ENCODE results near the gene IQCH. TPM values are rescaled to one million over a fixed set of nuclear protein-coding genes. Genes with fewer than 3 reads are reported as not detected.

Gene IQCH
- total RNA-seq, 2 experiments from 2014 or later = 1.2 to 1.7 TPM

DNA sequence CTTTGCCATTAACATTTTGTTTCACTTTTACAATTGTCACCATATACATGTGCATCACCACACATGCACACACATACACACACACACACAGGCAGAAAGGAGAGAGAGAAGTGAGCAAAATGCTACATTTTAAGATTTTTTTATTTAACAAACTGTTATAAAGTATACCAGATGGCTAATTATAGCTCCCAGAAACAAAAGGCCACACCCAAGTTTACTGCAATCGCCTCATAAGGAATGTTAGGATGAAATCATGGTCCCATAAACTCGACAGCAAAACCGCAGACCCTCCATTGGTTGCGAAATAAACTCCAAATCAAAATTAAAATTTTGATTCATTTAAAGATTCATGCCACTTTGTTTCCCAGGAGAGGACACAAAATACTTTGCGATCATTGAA, 250.2 kb downstream of the IQCH start:
- ChIA-PET CTCF (no interaction called here), POLR2A (no interaction called here)
- intact Hi-C loops (cut with micrococcal nuclease) = no loop called here
- Mint-ChIP-seq H3K27ac (no peak overlapping the region), H3K27me3 (no peaks in the 10 kb centered on the region), H3K4me1 (ENCODE audit: low read depth) (peaks cover 2% of the 10 kb centered on the region), H3K9me3 (no peaks in the 10 kb centered on the region), H3K4me3 (no peak overlapping the region), H3K36me3 (ENCODE audit: low read depth) (peaks cover 4% of the 10 kb centered on the region)
- no peak for DNase-seq
- no peak for ATAC-seq
- no peak for TF ChIP-seq CTCF (IDR thresholded peaks at IDR 0.05)

DNA sequence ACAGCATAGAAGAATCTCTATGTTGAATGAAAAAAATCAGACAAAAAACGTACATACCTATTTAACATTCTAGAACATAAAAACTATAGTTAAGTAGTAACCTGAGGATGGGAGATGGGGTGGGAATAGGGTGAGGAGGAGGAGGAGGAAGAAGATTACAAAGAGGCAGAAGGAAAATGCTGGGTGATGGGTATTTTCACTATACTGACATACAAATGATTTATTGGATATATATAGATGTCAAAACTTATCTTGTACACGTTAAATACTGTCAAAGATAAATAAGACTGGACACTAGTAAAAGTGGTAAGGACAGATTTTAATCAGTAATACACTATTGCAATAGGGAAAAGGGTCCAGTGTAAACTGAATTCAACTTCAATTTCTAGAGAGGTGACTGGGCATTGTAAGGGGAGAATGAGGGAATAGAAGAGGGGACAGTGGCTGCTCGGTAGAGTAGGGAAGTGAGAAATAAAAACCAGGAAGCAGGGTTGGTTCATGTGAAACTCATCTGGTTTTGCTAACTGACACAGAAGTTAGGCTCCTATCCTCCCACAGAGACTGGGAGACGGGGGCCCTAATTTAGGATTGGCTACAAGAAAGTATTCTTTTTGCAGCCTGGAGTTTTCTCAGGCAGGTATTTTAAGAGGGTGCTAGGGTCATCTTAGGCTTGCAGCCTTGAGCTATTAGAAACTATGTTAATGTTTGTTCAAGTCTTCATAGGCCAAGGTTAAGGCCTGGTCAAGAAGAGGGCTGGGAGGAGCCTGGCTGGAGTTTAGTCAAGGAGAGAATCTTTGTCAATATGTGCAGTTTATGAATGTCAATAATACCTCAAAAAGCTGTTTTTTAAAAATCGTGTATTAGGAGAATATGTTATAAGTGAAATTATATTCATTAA, 251.3 kb downstream of the IQCH start:
- Mint-ChIP-seq H3K4me1 (ENCODE audit: low read depth) (peaks cover 2% of the 10 kb centered on the region), H3K36me3 (ENCODE audit: low read depth) (peaks cover 4% of the 10 kb centered on the region), H3K4me3 (no peak overlapping the region), H3K27ac (no peak overlapping the region), H3K9me3 (no peaks in the 10 kb centered on the region), H3K27me3 (no peaks in the 10 kb centered on the region)
- CTCF ChIA-PET = interaction anchor here (2.7 kb wide), 1 partner anchor 49 kb away, joined by 8 read pairs; no protein-coding TSS in a partner anchor
- intact Hi-C loops (cut with micrococcal nuclease) = no loop called here
- POLR2A ChIA-PET = no interaction called here
- DNase-seq (no peak), ATAC-seq (no peak)
- TF ChIP-seq CTCF (IDR thresholded peaks at IDR 0.05) = no peak

DNA sequence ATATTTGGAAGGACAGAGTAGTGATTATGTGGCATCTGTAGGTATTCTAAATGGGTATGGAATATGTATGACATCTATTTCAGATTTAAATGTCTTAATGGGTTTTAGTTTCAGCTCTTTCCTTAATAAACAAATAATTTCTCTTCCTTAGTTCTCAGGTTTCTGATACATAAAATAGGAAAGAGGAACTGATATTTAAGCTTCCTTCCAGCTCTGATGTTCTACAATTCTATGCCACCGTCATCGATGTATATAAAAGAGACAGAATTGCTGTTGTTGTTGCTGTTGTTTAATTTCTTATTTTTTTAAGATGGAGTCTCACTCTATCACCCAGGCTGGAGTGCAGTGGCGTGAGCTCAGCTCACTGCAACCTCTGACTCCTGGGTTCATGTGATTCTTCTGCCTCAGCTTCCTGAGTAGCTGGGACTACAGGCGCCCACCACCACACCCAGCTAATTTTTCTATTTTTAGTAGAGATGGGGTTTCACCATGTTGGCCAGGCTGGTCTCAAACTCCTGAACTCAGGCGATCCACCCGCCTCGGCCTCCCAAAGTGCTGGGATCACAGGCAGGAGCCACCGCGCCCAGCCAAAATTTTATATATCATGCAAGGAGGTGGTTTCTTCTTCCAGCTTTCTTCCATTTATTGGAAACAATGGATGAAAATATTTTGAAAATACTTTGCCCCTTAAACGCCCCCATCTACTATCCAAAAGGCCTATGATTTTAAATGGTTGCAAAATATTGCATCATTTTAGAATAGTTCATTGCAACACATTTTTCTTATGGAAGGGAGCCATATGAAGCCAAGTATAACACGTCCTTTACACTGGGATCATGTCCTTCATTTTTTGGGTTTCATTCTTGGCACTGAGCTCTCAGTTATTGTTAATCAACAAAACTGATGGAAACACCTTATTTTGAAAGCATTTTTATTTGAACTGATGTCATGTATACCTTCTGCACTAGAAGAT, 252.5 kb downstream of the IQCH start:
- Mint-ChIP-seq H3K4me1 (ENCODE audit: low read depth) (peaks cover 6% of the 10 kb centered on the region), H3K36me3 (ENCODE audit: low read depth) (peaks cover 4% of the 10 kb centered on the region), H3K27me3 (no peaks in the 10 kb centered on the region), H3K9me3 (no peaks in the 10 kb centered on the region), H3K4me3 (no peak overlapping the region), H3K27ac (no peak overlapping the region)
- TF ChIP-seq CTCF (IDR thresholded peaks at IDR 0.05) = no peak
- no peak for DNase-seq
- ChIA-PET CTCF (interaction anchor here (1.7 to 2.7 kb wide), 2 partner anchors 50 to 329 kb away, joined by 5 to 8 read pairs; no protein-coding TSS in a partner anchor), POLR2A (no interaction called here)
- no peak for ATAC-seq
- intact Hi-C loops (cut with micrococcal nuclease) = no loop called here

- no peak overlapping the region for H3K4me3 Mint-ChIP-seq
- peaks cover 6% of the 10 kb centered on the region for H3K4me1 Mint-ChIP-seq (ENCODE audit: low read depth)
- TF ChIP-seq CTCF (IDR thresholded peaks at IDR 0.05) = no peak
- no peaks in the 10 kb centered on the region for H3K9me3 Mint-ChIP-seq
- CTCF ChIA-PET = interaction anchor here (1.7 to 2.7 kb wide), 2 partner anchors 51 to 328 kb away, joined by 5 to 8 read pairs; no protein-coding TSS in a partner anchor
- H3K27me3 Mint-ChIP-seq = no peaks in the 10 kb centered on the region
- POLR2A ChIA-PET = no interaction called here
- DNase-seq = no peak
- intact Hi-C loops (cut with micrococcal nuclease) = no loop called here
- peaks cover 14% of the 10 kb centered on the region for H3K36me3 Mint-ChIP-seq (ENCODE audit: low read depth)
- ATAC-seq = no peak
- H3K27ac Mint-ChIP-seq = no peak overlapping the region
These were observed 253.8 kb downstream of the IQCH start for GRCh38 chr15:67508407-67508806.
